ENCODE results near the gene CD276.

The CD276 gene

GRCh38 chr15:73749971-73750370 lies 65.8 kb downstream of the CD276 start:
- no peak for DNase-seq

GRCh38 chr15:73750438-73750837 lies 66.3 kb downstream of the CD276 start:
- no peak for DNase-seq

DNA sequence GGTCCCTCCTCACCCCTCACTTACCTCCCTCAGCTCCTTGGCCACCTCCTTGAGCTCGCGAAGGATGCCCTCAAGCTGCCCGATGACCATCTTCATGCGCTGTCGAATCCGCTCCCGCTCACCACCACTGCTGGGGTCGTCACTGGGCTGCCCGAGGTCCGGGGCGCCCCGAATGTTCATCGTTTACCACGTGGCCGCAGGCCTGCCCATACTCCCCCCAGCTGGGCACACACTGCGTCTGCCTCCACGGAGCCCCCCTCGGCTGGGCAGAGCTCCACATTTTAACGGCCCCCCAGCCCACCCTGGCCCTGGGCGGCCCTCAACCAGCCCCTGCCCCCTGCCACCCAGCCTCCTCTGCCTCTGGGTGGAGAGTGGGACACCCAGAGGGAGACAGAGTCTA lies 66.8 kb downstream of the CD276 start:
- DNase-seq, result no peak

- DNase-seq, result no peak
These were observed 67.3 kb downstream of the CD276 start for GRCh38 chr15:73751511-73751898.

- DNase-seq, result no peak
These were observed 68.0 kb downstream of the CD276 start for GRCh38 chr15:73751899-73752805.

DNA sequence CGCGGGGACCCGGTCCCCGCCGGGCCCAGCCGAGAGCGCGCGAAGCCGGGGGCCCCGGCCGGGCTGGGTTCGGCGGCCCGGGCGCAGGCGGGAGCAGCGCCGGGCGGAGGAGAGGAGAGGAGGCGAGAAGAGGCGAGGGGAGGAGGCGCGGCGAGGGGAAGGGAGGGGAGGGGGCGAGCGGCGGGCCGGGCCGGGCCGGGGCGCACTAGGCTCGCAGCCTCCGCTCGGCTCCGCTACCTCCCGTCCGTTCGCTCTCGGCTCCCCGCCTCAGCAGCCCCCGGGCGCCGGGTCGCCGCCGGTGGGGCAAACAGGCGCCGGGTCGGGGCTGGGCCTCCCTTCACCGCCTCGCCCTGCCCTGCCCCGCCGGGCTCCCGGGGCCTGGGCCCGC lies 68.6 kb downstream of the CD276 start:
- no peak for DNase-seq

DNA sequence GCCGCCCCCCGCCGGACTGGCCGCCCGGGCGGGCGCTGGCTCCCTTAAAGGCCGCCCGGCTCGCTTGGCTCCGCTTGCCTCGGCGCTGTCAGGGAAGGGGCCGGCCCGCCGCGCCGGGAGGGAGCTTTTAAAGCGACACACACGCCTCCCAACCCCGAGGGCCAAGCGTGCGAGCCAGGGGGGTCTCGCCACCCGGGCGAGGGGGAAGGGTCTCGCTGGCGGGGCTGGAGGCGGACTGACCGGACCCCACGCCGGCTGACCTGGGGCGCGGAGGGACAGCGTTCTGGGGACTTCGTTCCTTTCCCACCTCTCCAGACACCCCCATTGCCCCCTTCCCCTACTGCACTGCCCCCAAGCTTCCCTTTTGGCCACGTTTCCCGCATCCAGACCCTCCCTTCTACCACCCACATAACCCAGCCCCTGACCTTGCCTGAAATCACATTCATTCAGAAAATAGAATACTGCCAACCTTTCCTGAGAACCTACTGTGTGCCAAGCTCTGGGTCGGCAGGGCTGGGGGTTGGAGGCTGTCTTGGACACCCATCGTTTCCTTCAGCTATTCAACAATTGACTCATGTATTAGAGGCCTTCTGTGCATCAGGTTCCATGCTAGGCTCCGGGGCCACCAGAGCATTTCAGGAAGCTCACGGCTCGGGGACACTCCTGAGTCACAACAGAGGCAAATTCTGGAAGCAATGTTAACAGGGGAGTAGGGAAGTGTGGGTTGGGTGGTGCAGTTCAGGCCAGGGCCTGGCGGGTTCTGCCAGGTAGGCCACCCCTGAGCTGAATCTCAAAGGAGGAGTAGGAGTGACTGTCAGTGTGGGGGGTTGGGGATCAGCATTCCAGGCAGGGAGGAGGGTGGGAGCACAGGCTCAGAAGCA lies 69.3 kb downstream of the CD276 start, which contains the start of gene INSYN1:
Gene INSYN1, minus strand, starts transcription at position 102 of the 881 bp plus-strand sequence. CDS start 2,221 bp downstream, outside the sequence.
- no peak for DNase-seq

DNA sequence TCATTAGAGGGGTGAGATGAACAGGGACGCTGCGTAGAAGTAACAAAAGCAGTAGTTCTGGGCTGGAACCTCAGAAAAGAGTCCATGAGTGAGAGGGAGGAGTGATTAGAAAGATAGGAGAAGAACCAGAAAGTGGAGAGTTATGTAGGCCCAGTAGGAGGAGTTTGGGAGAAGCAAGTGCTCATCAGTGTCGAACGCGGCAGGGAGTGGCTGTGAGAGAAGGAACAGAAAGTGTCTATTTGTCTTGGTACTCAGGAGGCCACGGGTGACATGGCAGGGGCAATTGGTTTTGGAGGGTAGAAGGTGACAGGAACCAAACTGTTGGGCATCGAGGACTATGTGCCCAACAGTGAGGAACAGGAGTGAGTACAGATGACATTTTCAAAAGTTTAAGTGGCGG lies 70.3 kb downstream of the CD276 start:
- DNase-seq, result no peak

DNA sequence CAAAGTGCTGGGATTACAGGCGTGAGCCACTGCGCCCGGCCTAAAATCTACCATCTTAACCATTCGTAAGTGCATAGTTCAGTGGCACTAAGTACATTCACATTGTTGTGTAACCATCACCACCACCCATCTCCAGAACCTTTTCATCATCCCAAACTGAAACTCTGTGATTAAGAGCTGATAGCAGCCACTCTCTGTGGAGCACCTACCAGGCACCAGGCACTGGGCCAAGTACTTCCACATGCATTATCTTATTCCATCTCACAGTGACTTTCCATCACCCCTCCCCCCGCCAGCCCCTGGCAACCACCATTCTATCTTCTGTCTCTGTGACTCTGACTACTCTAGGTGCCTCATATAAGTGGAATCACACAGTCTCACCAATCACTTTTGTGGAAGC lies 71.3 kb downstream of the CD276 start:
- DNase-seq, result no peak

- no peak for DNase-seq
These were observed 71.8 kb downstream of the CD276 start for GRCh38 chr15:73755946-73756345.

GRCh38 chr15:73756390-73756789 lies 72.2 kb downstream of the CD276 start:
- DNase-seq, result no peak

- no peak for DNase-seq
These were observed 72.8 kb downstream of the CD276 start for GRCh38 chr15:73756947-73757513.

DNA sequence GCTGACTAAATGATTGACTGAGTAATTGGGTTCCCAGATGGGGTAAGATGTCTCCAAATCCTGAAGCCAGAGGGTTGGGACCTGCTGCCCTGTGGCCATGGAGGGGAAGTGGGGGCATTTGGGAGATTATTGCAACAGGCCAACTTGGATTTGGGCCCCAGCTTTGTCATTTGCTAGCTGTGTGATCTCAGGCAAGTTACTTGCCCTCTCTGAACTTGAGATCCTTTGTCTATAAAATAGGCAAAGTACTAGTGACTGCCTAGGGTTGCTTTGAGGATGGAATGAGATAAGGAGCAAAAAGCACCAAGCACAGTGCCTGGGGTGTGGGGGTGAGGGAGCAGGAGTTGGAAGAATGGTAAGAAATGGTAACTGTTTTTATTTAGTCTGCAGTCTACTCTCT lies 73.4 kb downstream of the CD276 start:
- no peak for DNase-seq

- DNase-seq, result no peak
These were observed 74.3 kb downstream of the CD276 start for GRCh38 chr15:73758461-73758860.

GRCh38 chr15:73760330-73761329 lies 76.4 kb downstream of the CD276 start:
- DNase-seq, result no peak

DNA sequence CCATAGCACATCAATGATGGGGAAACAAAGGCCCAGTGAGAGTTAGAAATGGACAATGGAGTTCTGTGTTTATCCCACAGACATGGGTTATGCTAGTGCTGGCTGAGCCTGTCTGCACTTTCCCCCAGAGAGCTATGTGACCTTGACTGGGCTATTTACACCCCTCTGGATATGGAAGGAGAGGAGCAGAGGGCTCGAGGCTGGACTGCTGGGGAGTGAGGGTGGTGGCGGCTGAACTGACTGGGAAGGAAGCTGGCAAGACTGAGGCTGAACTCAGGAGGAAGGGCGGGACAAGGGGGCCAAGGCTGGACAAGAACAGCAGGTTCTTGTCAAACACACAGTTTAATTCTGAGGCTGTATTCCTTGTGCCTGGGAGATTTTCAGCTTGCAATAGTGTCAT lies 79.7 kb downstream of the CD276 start:
- DNase-seq, result no peak

All from activated T-cell treated with anti-CD3 and anti-CD28 coated beads, Interleukin-2, amount 50 U/mL, for 1 hour (primary cell).